ENCODE measurements around the gene SLC25A24. TPM values are rescaled to one million over a fixed set of nuclear protein-coding genes. Genes with fewer than 3 reads are reported as not detected.

SLC25A24 gene
- total RNA-seq, 1 donor = 63.8 TPM

- no peak for DNase-seq (ENCODE audit: low read depth)
- TF ChIP-seq CTCF (IDR thresholded peaks at IDR 0.05; ENCODE audit: insufficient read depth, low read length) = no peak
- no peak overlapping the region for H3K4me3 ChIP-seq (ENCODE audit: low read depth, low read length)
Observed at GRCh38 chr1:108124023-108124422, 76.1 kb downstream of the SLC25A24 start.

- TF ChIP-seq CTCF (IDR thresholded peaks at IDR 0.05; ENCODE audit: insufficient read depth, low read length) = no peak
- DNase-seq (ENCODE audit: low read depth) = no peak
- no peak overlapping the region for H3K4me3 ChIP-seq (ENCODE audit: low read depth, low read length)
Observed at GRCh38 chr1:108121358-108122143, 78.6 kb downstream of the SLC25A24 start.

- no peak overlapping the region for H3K4me3 ChIP-seq (ENCODE audit: low read depth, low read length)
- no peak for TF ChIP-seq CTCF (IDR thresholded peaks at IDR 0.05; ENCODE audit: insufficient read depth, low read length)
- no peak for DNase-seq (ENCODE audit: low read depth)
Observed at GRCh38 chr1:108120163-108120562, 80.0 kb downstream of the SLC25A24 start.

- TF ChIP-seq CTCF (IDR thresholded peaks at IDR 0.05; ENCODE audit: insufficient read depth, low read length) = no peak
- no peak overlapping the region for H3K4me3 ChIP-seq (ENCODE audit: low read depth, low read length)
- no peak for DNase-seq (ENCODE audit: low read depth)
Observed at GRCh38 chr1:108119500-108119899, 80.6 kb downstream of the SLC25A24 start.

DNA sequence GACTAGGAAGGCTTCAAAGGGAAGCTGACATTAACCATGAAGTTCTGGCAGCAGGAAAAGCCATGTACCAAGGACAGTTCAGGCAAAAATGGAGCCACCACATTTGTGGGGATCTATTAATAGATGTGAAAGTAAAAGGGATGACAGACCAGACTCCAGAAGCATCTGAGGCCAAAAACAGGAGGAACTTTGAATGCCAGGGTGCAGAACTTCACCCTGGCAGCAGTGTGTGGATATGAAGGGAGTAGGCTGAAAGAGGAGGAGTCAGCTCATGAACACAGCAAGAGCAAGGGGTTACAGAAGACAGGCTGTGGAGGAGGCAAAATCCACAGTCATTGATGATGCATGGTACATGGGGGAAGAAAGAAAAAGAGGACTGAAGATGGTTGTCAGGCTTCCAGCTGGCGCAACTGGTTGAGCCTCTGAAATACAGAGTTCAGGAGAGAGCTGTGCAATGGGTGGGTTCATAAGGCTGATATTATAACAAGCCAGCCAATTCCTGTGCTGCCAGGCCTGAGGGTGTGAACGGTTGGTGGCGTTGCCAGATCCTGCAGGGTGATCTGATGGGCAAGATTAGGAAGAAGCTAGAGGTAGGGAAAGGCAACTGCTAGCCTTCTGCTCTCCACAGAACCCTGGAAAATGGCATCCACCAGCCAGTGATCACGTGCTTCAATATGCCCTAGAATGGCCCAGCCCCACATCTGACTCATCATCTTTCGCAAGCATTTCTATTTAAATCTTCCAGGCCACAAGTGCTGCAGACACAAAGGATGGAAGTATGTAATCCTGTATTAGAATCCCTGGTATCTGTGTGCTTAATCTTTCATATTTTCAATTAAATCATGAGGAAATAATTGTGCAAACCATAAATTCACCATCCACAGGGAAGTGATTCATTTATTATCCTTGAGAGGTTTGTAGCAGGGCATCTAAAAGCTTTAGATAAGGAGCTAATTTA lies 81.9 kb downstream of the SLC25A24 start:
- H3K4me3 ChIP-seq (ENCODE audit: low read depth, low read length) = no peak overlapping the region
- no peak for TF ChIP-seq CTCF (IDR thresholded peaks at IDR 0.05; ENCODE audit: insufficient read depth, low read length)
- DNase-seq (ENCODE audit: low read depth) = peak; percentile 37

DNA sequence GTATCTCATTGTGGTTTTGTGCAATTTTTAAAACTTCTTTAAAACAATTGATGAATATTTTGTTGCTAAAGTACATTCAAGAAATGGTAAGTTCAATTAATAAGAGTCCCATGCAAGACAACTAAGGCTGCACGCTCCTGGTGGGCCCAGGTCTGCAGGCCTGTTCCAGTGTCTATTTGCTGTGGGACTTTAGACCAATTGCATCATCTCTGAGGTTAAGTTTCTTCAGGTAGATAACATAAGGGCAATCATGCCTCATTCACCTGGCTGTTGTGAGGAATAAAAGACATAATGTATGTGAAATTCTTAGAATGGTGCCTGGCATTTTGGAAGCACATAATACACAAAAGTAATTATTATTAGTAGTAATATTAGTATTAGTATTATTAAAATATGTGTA lies 82.9 kb downstream of the SLC25A24 start:
- no peak for TF ChIP-seq CTCF (IDR thresholded peaks at IDR 0.05; ENCODE audit: insufficient read depth, low read length)
- no peak for DNase-seq (ENCODE audit: low read depth)
- H3K4me3 ChIP-seq (ENCODE audit: low read depth, low read length) = no peak overlapping the region

Measured in fibroblast of the aortic adventitia (primary cell).